SH-SY5Y (cell line): ENCODE measurements around the gene RPS23.

Experiments used
- GATA2 ChIP-seq: IDR thresholded peaks from 2 replicates; pipeline ENCODE4 v1.6.1; 2011; ENCODE audit warnings: mild to moderate bottlenecking, low read depth, low read length
- GATA3 ChIP-seq: IDR thresholded peaks from 2 replicates; pipeline ENCODE4 v1.6.1; 2011; ENCODE audit warnings: low read depth, mild to moderate bottlenecking, low read length, moderate library complexity

DNA sequence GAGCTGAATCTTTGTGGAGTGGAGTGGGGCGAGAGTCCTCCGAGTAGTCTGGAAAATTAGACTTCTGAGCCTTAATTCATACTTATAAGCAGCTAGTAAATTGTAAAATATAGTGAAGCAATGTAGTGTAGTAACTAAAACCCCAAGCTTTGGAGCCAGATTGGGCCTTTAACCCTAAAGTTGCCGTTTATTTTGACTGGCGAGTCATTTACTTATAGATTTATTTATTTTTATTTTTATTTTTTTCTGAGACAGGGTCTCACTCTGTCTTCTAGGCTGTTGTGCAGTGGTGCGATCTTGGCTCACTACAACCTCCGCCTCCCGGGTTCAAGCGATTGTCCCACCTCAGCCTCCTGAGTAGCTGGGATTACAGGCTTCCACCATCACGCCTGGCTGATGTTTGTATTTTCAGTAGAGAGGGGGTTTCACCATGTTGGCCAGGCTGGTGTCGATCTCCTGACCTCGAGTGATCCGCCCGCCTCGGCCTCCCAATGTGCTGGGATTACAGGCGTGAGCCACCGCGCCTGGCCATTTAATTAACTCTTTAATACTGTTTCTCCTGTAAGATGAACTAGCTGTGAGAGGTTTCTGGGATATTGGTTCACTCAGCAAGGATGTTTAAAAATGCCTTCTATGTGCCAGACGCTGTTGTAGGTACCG, 687 bp upstream of the RPS23 start:
- no peak for TF ChIP-seq GATA2
- TF ChIP-seq GATA3, result no peak
